Lower lobe of right lung (tissue), 2 donors: ENCODE results near the gene PATE3. TPM values are rescaled to one million over a fixed set of nuclear protein-coding genes. Genes with fewer than 3 reads are reported as not detected.

ENCODE experiments used
- ATAC-seq, 2 donors: fragments of 200-7000 bp; cut with Tn5 transposase; one replicate each; pipeline ENCODE4 v1.9.1; 2020 to 2022; ENCODE audit warnings: mild to moderate bottlenecking in 2 of 2, moderate library complexity in 2 of 2
- DNase-seq: peaks from one replicate; pipeline ENCODE4 v3.0.0-alpha.2; 2020
- H3K27ac ChIP-seq: fragments of 200-600 bp; one replicate; pipeline ENCODE4 v1.8.0; 2022
- H3K27me3 ChIP-seq: fragments of 200-600 bp; one replicate; pipeline ENCODE4 v1.8.0; 2022; ENCODE audit warnings: low read depth
- H3K36me3 ChIP-seq: fragments of 200-600 bp; one replicate; pipeline ENCODE4 v1.8.0; 2022; ENCODE audit warnings: mild to moderate bottlenecking
- H3K4me1 ChIP-seq: fragments of 200-600 bp; one replicate; pipeline ENCODE4 v1.8.0; 2022
- H3K4me3 ChIP-seq: fragments of 200-600 bp; one replicate; pipeline ENCODE4 v1.8.0; 2022; ENCODE audit warnings: mild to moderate bottlenecking
- H3K9me3 ChIP-seq: fragments of 200-600 bp; one replicate; pipeline ENCODE4 v1.8.0; 2022
- intact Hi-C: fragments of 100-400 bp; cut with DNase I; formaldehyde crosslinking; loops from one replicate; pipeline ENCODE4 v1.11.0; 2022
- long read RNA-seq: library from polyadenylated mRNA; unstranded; transcript quantifications from one replicate; pipeline ENCODE4 v2.0.0, GENCODE V29; 2021
- total RNA-seq: library from RNA; stranded (reverse); fragmentation: NEBNext Ultra II Directional; extraction: Animal tissue kit (Norgen Biotek cat#: 25700); gene quantifications from one replicate; pipeline ENCODE4 v1.2.1, GENCODE V29; 2021
- TF ChIP-seq, protein P1 (sequence below): fragments of 200-600 bp; IDR thresholded peaks from one replicate; pipeline ENCODE4 v1.8.0; 2022; ENCODE audit warnings: antibody characterized with exemption, mild to moderate bottlenecking
- donor health status: DM: no; HTN: yes; CAD: no; lungs with severe emphysema.

The PATE3 gene, protein sequence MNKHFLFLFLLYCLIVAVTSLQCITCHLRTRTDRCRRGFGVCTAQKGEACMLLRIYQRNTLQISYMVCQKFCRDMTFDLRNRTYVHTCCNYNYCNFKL
- total RNA-seq: not detected
- long read RNA-seq: 0 reads

DNA sequence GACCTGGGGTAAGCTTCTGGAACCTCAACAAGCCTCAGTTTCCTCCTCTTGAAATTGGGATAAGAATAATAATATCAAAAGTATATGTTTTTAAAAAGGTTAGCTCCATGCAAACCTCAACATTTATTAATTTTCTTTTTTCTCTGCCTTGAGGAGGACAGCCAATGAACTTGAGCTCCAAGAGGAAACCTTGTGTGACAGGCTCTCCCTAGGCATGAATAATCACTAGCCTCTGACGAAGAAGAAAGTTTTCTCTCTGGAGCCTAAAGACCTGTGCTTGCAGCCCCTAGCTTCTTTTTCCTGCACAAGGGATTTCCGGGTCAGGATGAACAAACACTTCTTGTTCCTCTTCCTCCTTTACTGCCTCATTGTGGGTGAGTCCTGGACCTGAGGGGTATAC, at the start of gene PATE3:
Gene PATE3 (plus strand): TSS at position 301 of the 400 bp plus-strand sequence. CDS start 25 bp downstream, at position 326.
- ATAC-seq: no peak
- TF ChIP-seq, protein P1, sequence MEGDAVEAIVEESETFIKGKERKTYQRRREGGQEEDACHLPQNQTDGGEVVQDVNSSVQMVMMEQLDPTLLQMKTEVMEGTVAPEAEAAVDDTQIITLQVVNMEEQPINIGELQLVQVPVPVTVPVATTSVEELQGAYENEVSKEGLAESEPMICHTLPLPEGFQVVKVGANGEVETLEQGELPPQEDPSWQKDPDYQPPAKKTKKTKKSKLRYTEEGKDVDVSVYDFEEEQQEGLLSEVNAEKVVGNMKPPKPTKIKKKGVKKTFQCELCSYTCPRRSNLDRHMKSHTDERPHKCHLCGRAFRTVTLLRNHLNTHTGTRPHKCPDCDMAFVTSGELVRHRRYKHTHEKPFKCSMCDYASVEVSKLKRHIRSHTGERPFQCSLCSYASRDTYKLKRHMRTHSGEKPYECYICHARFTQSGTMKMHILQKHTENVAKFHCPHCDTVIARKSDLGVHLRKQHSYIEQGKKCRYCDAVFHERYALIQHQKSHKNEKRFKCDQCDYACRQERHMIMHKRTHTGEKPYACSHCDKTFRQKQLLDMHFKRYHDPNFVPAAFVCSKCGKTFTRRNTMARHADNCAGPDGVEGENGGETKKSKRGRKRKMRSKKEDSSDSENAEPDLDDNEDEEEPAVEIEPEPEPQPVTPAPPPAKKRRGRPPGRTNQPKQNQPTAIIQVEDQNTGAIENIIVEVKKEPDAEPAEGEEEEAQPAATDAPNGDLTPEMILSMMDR: no peak
- Histone ChIP-seq H3K4me1 (no peaks in the 10 kb centered on the region), H3K9me3 (no peaks in the 10 kb centered on the region), H3K36me3 (no peaks in the 10 kb centered on the region), H3K27ac (no peak within 1 kb of the TSS), H3K27me3 (no peaks in the 10 kb centered on the region), H3K4me3 (no peak within 1 kb of the TSS)
- intact Hi-C loops: no loop called here
- DNase-seq: no peak

DNA sequence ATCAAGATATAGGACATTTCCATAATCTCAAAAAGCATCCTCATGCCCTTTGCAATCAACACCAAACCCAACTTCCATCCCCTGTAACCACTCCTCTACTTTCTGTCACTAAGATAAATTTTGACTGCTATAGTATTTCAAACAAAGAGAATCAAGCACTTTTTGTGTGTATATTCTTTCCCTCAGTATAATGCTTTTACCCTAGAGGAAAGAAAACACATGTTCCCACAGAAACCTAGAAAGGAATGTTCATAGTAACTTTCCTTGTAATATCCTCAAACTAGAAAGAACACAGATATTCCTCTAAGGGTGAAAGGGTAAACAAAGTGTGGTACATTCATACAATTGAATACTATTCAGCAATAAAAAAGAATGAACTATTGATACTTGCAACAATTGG, 47.3 kb upstream of the PATE3 start:
- Histone ChIP-seq H3K4me3 (no peak overlapping the region), H3K4me1 (no peaks in the 10 kb centered on the region), H3K27me3 (no peaks in the 10 kb centered on the region), H3K36me3 (no peaks in the 10 kb centered on the region), H3K9me3 (no peaks in the 10 kb centered on the region), H3K27ac (no peak overlapping the region)
- no peak for DNase-seq
- intact Hi-C loops: no loop called here
- TF ChIP-seq, protein P1: no peak
- no peak for ATAC-seq

DNA sequence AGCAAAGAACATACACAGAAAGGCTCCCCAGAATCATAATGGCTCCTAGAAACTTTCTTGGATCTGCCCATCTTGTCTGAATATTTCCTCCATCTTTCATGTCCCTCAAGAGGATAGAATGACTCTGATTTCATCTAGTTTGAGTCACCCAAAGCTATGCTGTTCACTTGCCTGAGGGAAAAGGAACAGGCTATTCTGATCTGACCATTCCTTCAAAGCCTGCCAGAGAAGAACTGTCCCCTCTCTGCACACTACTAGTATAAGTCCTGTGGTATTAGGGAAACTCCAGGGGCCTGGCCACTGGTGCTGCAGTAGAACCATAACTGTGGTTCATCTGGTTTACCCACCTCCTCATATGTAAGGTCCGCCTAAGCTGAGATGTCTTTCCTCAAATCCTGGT, 44.2 kb upstream of the PATE3 start:
- H3K27ac ChIP-seq: no peak overlapping the region
- TF ChIP-seq, protein P1: no peak
- ATAC-seq (no peak), DNase-seq (no peak)
- no peaks in the 10 kb centered on the region for H3K9me3 ChIP-seq
- H3K36me3 ChIP-seq: no peaks in the 10 kb centered on the region
- no peak overlapping the region for H3K4me3 ChIP-seq
- H3K27me3 ChIP-seq: no peaks in the 10 kb centered on the region
- no peaks in the 10 kb centered on the region for H3K4me1 ChIP-seq
- intact Hi-C loops: no loop called here

DNA sequence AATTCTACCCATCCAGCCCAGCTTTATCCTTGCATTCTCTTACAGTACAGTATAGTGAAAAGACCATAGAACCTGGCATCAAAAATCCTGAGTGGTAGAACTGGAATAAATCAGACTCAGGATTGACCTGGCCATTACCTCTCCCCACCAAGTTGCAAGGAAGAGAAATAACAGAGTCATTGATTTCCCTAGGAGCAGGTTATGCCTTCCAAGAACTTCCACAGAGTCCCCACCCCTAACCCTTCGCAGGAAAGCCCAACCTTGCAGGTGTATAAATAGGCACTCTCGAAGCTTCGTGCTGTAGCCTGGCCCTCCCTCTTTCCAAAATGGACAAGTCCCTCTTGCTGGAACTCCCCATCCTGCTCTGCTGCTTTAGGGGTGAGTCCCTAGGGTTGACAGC, 41.9 kb upstream of the PATE3 start, which contains the start of gene PATE1:
Gene PATE1 (plus strand): TSS at position 301 of the 400 bp plus-strand sequence. CDS start 26 bp downstream, at position 327.
- Histone ChIP-seq H3K36me3 (no peaks in the 10 kb centered on the region), H3K4me1 (no peaks in the 10 kb centered on the region), H3K4me3 (no peak within 1 kb of the TSS), H3K27ac (no peak within 1 kb of the TSS), H3K9me3 (no peaks in the 10 kb centered on the region), H3K27me3 (no peaks in the 10 kb centered on the region)
- DNase-seq: no peak
- TF ChIP-seq, protein P1: no peak
- no peak for ATAC-seq
- intact Hi-C loops: no loop called here

DNA sequence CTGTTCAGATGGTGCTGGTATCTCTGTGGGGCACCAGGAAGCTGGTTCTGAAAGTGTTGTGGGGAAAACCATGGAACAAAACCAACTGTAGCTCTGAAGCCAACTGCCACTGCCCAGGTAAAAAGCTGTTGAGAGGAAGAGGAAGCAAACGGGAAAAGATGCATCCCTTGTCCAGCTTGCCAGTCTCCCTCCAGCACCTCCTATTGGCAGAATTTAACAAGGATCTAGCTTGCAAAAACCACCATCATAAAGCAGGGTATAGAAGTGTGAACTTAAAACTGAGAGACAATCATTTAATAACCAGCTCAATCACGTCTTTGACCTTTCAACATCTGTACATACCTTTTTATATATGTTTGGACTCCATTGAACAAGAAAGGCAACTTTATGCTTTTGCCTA, 37.3 kb upstream of the PATE3 start:
- no peaks in the 10 kb centered on the region for H3K36me3 ChIP-seq
- no peaks in the 10 kb centered on the region for H3K9me3 ChIP-seq
- DNase-seq (no peak), ATAC-seq (no peak)
- TF ChIP-seq, protein P1: no peak
- intact Hi-C loops: no loop called here
- H3K4me1 ChIP-seq: no peaks in the 10 kb centered on the region
- no peak overlapping the region for H3K4me3 ChIP-seq
- H3K27me3 ChIP-seq: no peaks in the 10 kb centered on the region
- no peak overlapping the region for H3K27ac ChIP-seq
